Measurements from ENCODE around the gene GPR108.

Gene GPR108

GRCh38 chr19:6743714-6744380 is 6.5 kb upstream of the GPR108 start:
- peak overlapping the region; percentile 38; the same call in 1 of the 2 replicates for H3K4me3 ChIP-seq (ENCODE audit: low read depth, low read length)
- H3K4me1 ChIP-seq (ENCODE audit: control insufficient read depth, insufficient read depth, low read length), result peaks cover 37% of the 10 kb centered on the region
- peak overlapping the region; percentile 64 for H3K9ac ChIP-seq (ENCODE audit: low read length)
- peaks cover 74% of the 10 kb centered on the region for H3K36me3 ChIP-seq (ENCODE audit: control insufficient read depth, insufficient read depth, low read length)
- H3K27me3 ChIP-seq (ENCODE audit: control insufficient read depth, insufficient read depth, low read length), result no peaks in the 10 kb centered on the region
- no peaks in the 10 kb centered on the region for H3K9me3 ChIP-seq (ENCODE audit: control insufficient read depth, insufficient read depth, low read depth, low read length)
- peak overlapping the region; percentile 22; the same call in 1 of the 2 replicates for H3K27ac ChIP-seq (ENCODE audit: low read depth, low read length)

DNA sequence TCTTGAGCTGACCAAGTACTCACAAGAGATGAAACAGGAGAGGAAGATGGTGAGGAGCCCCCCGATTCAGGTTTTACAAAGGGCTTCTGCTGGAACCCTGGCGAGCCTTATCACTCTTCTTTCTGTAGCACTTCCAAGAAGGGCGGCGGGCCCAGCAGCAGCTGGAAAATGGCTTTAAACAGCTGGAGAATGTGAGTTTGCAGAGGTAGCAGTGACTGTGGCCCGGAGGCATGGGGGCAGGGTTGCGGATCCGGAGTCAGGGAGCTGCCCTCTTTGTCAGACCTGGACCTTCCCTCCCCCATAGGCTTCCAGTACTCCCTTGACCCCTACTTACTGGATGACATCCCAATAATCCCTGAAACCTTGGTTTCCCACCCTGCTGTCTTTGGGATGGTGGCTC is 5.7 kb upstream of the GPR108 start:
- peak overlapping the region; percentile 69 for H3K9ac ChIP-seq (ENCODE audit: low read length)
- peak overlapping the region; percentile 10; the same call in 1 of the 2 replicates for H3K27ac ChIP-seq (ENCODE audit: low read depth, low read length)
- no peaks in the 10 kb centered on the region for H3K27me3 ChIP-seq (ENCODE audit: control insufficient read depth, insufficient read depth, low read length)
- peaks cover 44% of the 10 kb centered on the region for H3K4me1 ChIP-seq (ENCODE audit: control insufficient read depth, insufficient read depth, low read length)
- H3K9me3 ChIP-seq (ENCODE audit: control insufficient read depth, insufficient read depth, low read depth, low read length), result no peaks in the 10 kb centered on the region
- peak overlapping the region; percentile 38; the same call in 1 of the 2 replicates for H3K4me3 ChIP-seq (ENCODE audit: low read depth, low read length)
- H3K36me3 ChIP-seq (ENCODE audit: control insufficient read depth, insufficient read depth, low read length), result peaks cover 67% of the 10 kb centered on the region

DNA sequence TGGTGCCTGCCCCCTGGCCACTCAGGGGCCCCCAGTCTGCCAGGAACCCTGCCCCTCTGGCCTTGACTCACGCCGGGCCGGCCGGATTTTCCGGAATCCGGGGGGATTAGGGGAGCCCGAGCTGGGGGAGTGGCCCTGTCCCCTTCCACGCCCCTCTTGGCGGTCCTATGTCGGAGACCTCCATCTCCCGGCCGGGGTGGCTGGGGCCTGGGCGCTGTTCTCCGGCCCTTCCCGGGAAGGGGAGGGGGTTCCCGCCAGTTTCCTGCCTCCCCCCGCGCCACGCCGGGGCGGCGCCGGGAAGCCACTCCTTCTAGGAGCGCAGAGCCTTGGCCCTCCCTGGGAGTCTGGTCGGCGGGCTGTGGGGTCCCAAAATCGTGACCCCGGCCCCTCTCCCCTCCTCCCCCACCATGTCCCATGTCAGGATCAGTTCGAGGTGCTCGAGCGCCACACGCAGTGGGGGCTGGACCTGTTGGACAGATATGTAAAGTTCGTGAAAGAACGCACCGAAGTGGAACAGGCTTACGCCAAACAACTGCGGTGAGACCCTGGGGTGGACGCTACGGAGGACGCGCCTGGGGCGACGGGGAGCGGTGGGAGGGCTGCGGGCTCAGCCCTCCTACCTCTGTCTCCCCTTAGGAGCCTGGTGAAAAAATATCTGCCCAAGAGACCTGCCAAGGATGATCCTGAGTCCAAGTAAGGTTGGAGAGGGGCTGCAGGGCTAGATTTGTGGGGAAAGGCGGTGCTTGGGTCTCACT is 3.4 kb upstream of the GPR108 start:
- no peaks in the 10 kb centered on the region for H3K9me3 ChIP-seq (ENCODE audit: control insufficient read depth, insufficient read depth, low read depth, low read length)
- peak overlapping the region; percentile 87 for H3K9ac ChIP-seq (ENCODE audit: low read length)
- H3K27me3 ChIP-seq (ENCODE audit: control insufficient read depth, insufficient read depth, low read length), result no peaks in the 10 kb centered on the region
- H3K4me3 ChIP-seq (ENCODE audit: low read depth, low read length), result peak overlapping the region; percentile 81
- H3K36me3 ChIP-seq (ENCODE audit: control insufficient read depth, insufficient read depth, low read length), result peaks cover 45% of the 10 kb centered on the region
- H3K27ac ChIP-seq (ENCODE audit: low read depth, low read length), result peak overlapping the region; percentile 79
- H3K4me1 ChIP-seq (ENCODE audit: control insufficient read depth, insufficient read depth, low read length), result peaks cover 53% of the 10 kb centered on the region

DNA sequence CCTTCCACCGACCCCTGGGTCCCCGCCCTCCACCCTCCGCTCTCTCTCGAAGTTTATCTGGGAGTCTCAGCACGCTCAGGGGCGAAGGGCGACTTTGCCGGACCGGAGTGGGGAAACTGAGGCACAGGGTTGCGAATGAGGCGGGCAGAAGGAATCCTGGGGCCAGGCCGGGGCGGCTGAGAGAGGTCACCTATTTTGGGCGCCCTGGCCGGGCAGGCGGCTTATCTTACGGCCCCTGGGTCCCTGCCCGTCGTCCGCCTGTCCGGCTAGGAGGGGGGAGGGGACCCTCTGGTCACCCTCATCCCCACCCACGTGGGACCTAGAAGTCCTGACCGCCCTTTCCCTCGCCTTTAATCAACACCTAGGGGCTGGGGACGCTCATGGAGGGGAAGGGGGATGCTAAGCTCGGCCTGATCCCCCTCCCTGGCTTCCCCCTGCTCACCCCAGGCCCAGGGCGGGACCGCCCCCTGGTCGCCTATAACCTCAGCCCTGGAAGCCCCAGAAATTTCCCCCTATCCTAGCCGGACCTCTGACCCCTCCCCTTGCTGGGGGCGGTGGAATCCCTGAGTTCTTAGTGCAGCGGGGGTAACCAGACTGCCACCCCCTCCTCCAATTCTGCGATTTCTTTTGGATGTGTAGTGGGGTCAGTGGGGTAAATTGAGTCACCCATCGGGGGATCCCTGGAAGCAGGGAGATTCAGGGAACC is 2.7 kb upstream of the GPR108 start:
- H3K4me3 ChIP-seq (ENCODE audit: low read depth, low read length), result peak overlapping the region; percentile 81
- peak overlapping the region; percentile 87 for H3K9ac ChIP-seq (ENCODE audit: low read length)
- H3K27me3 ChIP-seq (ENCODE audit: control insufficient read depth, insufficient read depth, low read length), result no peaks in the 10 kb centered on the region
- H3K9me3 ChIP-seq (ENCODE audit: control insufficient read depth, insufficient read depth, low read depth, low read length), result no peaks in the 10 kb centered on the region
- H3K27ac ChIP-seq (ENCODE audit: low read depth, low read length), result peak overlapping the region; percentile 52
- H3K36me3 ChIP-seq (ENCODE audit: control insufficient read depth, insufficient read depth, low read length), result peaks cover 38% of the 10 kb centered on the region
- peaks cover 59% of the 10 kb centered on the region for H3K4me1 ChIP-seq (ENCODE audit: control insufficient read depth, insufficient read depth, low read length)

GRCh38 chr19:6739390-6739882 is 2.1 kb upstream of the GPR108 start, which contains the start of gene TRIP10:
TRIP10 (plus strand) TSS chr19:6739680; CDS start chr19:6739762, 82 bp downstream.
- H3K27ac ChIP-seq (ENCODE audit: low read depth, low read length), result peak within 1 kb of the TSS; percentile 77

GRCh38 chr19:6738787-6739389 is 1.5 kb upstream of the GPR108 start:
- peak overlapping the region; percentile 61 for H3K4me3 ChIP-seq (ENCODE audit: low read depth, low read length)
- H3K27ac ChIP-seq (ENCODE audit: low read depth, low read length), result peak overlapping the region; percentile 77; the same call in 1 of the 2 replicates
- H3K4me1 ChIP-seq (ENCODE audit: control insufficient read depth, insufficient read depth, low read length), result peaks cover 53% of the 10 kb centered on the region
- H3K9ac ChIP-seq (ENCODE audit: low read length), result peak overlapping the region; percentile 87
- H3K27me3 ChIP-seq (ENCODE audit: control insufficient read depth, insufficient read depth, low read length), result no peaks in the 10 kb centered on the region
- peaks cover 27% of the 10 kb centered on the region for H3K36me3 ChIP-seq (ENCODE audit: control insufficient read depth, insufficient read depth, low read length)
- H3K9me3 ChIP-seq (ENCODE audit: control insufficient read depth, insufficient read depth, low read depth, low read length), result no peaks in the 10 kb centered on the region

More at GRCh38 chr19:6739390-6739882, 2.1 kb upstream of the GPR108 start, which contains the start of gene TRIP10:
- no peaks in the 10 kb centered on the region for H3K9me3 ChIP-seq (ENCODE audit: control insufficient read depth, insufficient read depth, low read depth, low read length)
- H3K4me3 ChIP-seq (ENCODE audit: low read depth, low read length), result peak within 1 kb of the TSS; percentile 81
- no peaks in the 10 kb centered on the region for H3K27me3 ChIP-seq (ENCODE audit: control insufficient read depth, insufficient read depth, low read length)
- peaks cover 55% of the 10 kb centered on the region for H3K4me1 ChIP-seq (ENCODE audit: control insufficient read depth, insufficient read depth, low read length)
- peaks cover 32% of the 10 kb centered on the region for H3K36me3 ChIP-seq (ENCODE audit: control insufficient read depth, insufficient read depth, low read length)
- H3K9ac ChIP-seq (ENCODE audit: low read length), result peak within 1 kb of the TSS; percentile 87

GRCh38 chr19:6737873-6738786 is 750 bp upstream of the GPR108 start:
- Histone ChIP-seq H3K4me1 (ENCODE audit: control insufficient read depth, insufficient read depth, low read length) (peaks cover 45% of the 10 kb centered on the region), H3K36me3 (ENCODE audit: control insufficient read depth, insufficient read depth, low read length) (peaks cover 21% of the 10 kb centered on the region), H3K4me3 (ENCODE audit: low read depth, low read length) (peak overlapping the region; percentile 61), H3K27ac (ENCODE audit: low read depth, low read length) (peak overlapping the region; percentile 77; the same call in 1 of the 2 replicates), H3K9ac (ENCODE audit: low read length) (peak overlapping the region; percentile 87), H3K9me3 (ENCODE audit: control insufficient read depth, insufficient read depth, low read depth, low read length) (no peaks in the 10 kb centered on the region), H3K27me3 (ENCODE audit: control insufficient read depth, insufficient read depth, low read length) (no peaks in the 10 kb centered on the region)

- Histone ChIP-seq H3K36me3 (ENCODE audit: control insufficient read depth, insufficient read depth, low read length) (peaks cover 21% of the 10 kb centered on the region), H3K27me3 (ENCODE audit: control insufficient read depth, insufficient read depth, low read length) (no peaks in the 10 kb centered on the region), H3K4me3 (ENCODE audit: low read depth, low read length) (peak overlapping the region; percentile 87), H3K4me1 (ENCODE audit: control insufficient read depth, insufficient read depth, low read length) (peaks cover 36% of the 10 kb centered on the region), H3K27ac (ENCODE audit: low read depth, low read length) (peak overlapping the region; percentile 99), H3K9me3 (ENCODE audit: control insufficient read depth, insufficient read depth, low read depth, low read length) (no peaks in the 10 kb centered on the region), H3K9ac (ENCODE audit: low read length) (peak overlapping the region; percentile 91)
Measured at GRCh38 chr19:6736917-6737283, 480 bp downstream of the GPR108 start.

DNA sequence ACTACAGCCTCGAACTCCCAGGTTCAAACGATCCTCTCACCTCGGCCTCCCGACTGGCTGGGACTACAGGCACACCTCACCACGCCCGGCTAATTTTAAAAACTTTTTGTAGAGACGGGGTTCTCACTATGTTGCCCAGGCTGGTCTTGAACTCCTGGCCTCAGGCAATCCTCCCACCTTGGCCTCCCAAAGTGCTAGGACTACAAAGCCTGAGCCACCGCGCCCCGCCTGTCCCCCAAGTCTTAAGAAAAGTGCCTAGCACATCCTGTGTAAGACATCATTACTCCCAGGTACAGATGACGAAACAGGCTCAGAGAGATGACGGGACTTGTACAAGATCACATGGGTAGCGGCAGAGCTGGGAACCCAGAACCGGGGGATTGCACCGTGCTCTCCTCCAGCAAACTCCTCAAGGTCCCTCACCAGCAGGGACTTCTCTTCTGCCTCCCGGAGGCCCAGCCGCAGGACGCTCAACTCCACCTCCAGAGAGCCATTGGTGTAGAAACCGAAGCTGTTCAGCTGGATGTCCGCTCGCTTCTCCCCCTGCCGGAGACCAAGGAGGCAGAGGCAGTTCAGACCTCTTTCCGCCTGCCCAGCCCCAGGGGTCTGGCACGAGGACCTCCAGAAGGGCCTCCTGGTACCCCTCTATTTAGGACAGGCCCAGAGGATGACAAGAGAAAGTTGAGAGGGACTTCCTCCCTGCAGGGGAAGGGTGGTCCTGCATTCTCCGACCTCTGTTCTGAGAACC is 1.0 kb downstream of the GPR108 start:
- H3K4me1 ChIP-seq (ENCODE audit: control insufficient read depth, insufficient read depth, low read length), result peaks cover 33% of the 10 kb centered on the region
- H3K4me3 ChIP-seq (ENCODE audit: low read depth, low read length), result peak overlapping the region; percentile 87
- no peaks in the 10 kb centered on the region for H3K27me3 ChIP-seq (ENCODE audit: control insufficient read depth, insufficient read depth, low read length)

More for the DNA sequence above, 1.0 kb downstream of the GPR108 start:
- Histone ChIP-seq H3K27ac (ENCODE audit: low read depth, low read length) (peak overlapping the region; percentile 99; the same call in 1 of the 2 replicates), H3K9ac (ENCODE audit: low read length) (peak overlapping the region; percentile 91), H3K9me3 (ENCODE audit: control insufficient read depth, insufficient read depth, low read depth, low read length) (no peaks in the 10 kb centered on the region), H3K36me3 (ENCODE audit: control insufficient read depth, insufficient read depth, low read length) (peaks cover 22% of the 10 kb centered on the region)
